Testis (tissue), 2 donors: Measurements from ENCODE around the gene COL11A1.

Source experiments
- POLR2A ChIP-seq: fragments of 450-650 bp; IDR thresholded peaks from one replicate; pipeline ENCODE4 v1.6.1; 2017; ENCODE audit warnings: antibody characterized with exemption, mild to moderate bottlenecking, moderate library complexity
- TF ChIP-seq, protein P1 (sequence below), 3 experiments: fragments of 450-650 bp in 2 of 3; fragments of 200-600 bp in 1 of 3; sonication (generic) in 1 of 3; IDR thresholded peaks; one replicate each; pipeline ENCODE4 v1.5.1; 2016 to 2019; ENCODE audit warnings: antibody characterized with exemption in 3 of 3, mild to moderate bottlenecking in 2 of 3, moderate library complexity in 1 of 3

DNA sequence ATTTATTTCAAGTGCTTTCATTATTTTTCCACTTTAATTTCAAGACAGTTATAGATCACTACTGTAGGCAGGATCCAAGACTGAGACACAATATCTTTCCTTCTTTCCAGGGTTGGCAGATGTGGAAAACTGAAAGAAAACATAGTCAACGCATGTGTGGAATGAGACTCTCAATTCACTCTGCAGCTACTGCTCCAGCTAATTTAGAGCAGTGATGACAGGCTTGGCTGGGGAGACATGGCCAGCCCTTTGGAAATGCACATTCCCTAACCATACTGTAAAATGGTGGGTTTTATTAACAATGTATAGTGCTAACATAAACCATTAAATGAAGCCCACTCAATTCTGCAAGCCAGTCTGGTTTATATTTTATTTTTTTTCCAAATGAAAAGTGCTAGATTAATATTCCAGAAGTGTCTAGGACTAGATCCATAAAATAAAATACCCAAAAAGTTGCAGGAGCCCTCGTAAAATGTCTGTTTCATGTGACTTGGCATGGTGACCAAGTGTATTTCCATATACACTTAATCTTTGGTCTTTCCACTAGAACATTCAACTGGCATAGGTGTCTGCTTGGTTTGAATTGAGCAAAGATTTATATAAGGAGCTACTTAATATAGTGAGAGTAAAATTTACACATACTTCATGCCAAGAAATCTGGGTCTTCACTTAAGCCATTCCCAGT is 32.9 kb downstream of the COL11A1 start:
- TF ChIP-seq, protein P1, sequence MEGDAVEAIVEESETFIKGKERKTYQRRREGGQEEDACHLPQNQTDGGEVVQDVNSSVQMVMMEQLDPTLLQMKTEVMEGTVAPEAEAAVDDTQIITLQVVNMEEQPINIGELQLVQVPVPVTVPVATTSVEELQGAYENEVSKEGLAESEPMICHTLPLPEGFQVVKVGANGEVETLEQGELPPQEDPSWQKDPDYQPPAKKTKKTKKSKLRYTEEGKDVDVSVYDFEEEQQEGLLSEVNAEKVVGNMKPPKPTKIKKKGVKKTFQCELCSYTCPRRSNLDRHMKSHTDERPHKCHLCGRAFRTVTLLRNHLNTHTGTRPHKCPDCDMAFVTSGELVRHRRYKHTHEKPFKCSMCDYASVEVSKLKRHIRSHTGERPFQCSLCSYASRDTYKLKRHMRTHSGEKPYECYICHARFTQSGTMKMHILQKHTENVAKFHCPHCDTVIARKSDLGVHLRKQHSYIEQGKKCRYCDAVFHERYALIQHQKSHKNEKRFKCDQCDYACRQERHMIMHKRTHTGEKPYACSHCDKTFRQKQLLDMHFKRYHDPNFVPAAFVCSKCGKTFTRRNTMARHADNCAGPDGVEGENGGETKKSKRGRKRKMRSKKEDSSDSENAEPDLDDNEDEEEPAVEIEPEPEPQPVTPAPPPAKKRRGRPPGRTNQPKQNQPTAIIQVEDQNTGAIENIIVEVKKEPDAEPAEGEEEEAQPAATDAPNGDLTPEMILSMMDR (IDR thresholded peaks at IDR 0.05), result no peak
- TF ChIP-seq POLR2A, result no peak
